GM18868 (cell line): ENCODE measurements around the gene CTIF.

Source experiments
- ATAC-seq: cut with Tn5 transposase; IDR thresholded peaks from one replicate; pipeline ENCODE4 v1.9.1; 2021; ENCODE audit warnings: mild to moderate bottlenecking, moderate library complexity; ENCODE audit not compliant: unreplicated experiment

The CTIF gene

DNA sequence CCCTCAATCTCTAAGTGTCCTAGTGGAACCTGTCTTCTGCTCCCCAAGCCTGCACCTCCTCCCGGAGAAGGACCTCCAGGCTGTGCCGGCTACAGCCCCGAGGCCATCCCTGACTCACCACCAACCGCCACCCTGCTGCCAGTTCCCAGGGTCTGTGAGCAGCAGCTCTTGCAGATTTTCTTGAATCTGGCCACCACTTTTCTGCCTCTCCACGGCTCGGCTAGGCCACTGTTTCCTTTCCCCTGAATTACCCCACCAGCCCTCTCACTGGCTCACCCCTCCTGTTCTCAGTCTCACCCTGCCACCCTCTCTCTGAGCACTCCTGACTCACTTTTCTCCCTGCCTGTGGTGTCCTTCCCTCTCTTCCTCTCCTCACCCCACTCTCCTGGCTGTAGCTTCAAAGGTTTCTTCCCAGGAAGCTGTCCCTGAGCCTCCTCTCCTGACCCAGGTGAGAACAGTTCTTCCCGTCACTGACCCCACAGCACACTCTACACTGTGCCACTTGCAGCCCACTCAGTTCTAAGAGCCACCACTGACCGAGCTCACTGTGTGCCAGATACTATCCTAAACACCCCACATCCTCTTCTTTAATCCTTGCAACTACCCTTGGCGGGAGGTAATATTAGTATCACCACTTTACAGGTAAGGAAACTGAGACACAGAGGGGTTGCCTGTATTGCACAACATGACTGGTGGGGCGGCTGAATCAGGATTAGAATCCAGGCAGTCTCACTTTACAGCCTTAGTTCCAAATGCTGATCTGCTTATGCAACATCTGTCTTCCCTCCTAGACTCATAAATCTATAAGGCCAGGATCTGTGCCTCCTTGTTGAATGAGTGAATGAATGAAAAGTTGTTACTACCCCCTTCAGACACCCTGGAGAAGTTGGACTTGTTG is 300.3 kb downstream of the CTIF start:
- ATAC-seq, result no peak

DNA sequence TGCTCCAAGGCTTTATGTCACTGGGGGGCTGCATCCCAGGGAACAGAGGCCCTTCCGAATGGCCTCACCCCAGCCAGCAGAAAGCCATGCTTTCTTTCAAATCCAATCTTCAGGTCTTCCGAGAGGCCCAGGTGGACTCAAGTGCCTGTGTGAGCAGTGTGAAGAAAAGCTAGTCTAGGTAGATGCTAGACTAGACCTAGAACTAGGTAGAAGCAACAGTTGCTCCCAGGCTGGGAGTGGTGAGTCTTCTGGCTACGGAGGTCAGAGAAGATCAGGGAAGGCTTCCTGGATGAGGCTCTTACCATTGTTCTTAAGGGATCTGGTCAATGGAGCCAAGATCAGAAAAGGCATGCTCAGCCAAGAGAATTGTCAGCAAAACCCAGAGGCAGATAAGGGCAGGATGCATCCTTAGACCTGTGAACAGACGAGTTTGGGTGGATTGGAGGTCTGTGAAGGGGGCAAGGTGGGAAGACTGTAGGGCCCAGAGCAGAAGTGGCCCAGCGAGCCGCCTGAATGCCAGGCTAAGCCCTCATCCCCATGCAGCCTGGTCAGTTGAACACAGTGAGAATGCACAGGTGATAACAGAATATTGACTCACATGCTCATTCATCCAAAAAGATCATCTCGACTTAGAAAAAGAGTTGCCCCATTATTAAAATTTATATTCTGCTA is 301.1 kb downstream of the CTIF start:
- ATAC-seq, result no peak

DNA sequence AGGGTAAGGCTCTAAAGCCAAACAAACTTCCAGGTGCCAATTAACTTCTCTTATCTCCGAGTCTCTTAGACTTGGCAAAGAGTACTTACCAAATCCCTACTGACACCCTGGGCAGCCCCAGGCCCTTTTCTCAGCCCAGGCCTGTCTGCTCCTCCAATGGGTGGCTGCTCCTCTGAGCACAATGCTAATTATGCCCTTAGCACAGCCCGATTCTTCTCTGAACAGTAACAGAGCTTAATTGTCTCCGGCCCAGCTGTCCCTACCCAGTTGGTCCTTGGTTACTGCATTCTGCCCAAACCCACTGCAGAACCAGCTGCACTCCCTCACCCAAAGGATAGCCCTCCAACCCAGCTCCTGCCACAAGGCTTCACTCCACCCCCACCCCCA is 301.7 kb downstream of the CTIF start:
- no peak for ATAC-seq

DNA sequence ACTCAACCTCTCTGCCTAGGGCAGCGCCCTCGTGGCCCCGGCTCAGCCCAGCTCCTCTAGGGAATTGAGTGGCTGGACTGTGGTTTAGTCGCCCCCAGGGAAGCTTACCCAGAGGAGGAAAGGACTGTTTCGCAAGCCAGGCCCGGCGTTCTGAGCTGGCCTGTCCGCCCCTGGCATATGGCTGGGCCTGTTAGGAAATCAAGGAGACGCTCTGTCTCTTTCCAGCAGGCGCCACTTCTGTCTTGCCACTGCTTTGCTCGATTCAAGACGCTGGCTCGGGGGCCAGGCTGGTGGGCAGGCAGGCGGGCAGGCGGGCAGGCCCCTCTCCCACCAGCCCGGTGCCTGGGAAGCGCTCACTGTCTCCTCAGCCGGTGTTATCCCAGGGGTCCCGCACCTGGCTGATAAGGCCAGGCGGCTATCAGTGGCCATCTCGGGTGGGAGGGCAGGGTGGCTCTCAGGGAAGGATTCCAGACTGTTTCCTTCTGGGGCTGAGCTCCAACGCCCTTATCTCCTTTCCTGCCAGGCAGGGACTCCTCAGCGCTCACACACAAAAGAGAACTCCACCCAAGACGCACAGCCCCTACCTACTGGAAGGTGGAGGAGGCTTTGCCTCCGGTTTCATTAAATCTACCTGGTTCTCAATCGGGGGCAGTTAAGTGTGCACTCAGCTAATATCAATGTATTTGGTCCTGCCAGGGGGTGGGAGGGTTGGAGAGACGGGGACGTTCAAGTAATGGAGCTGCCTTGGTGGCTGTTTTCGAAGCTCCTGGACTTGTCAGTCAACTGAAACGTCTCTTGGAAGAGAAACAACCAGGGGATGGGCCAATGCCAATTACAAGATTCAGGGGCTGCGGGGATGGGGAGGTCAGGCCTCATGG is 302.8 kb downstream of the CTIF start:
- ATAC-seq, result no peak

DNA sequence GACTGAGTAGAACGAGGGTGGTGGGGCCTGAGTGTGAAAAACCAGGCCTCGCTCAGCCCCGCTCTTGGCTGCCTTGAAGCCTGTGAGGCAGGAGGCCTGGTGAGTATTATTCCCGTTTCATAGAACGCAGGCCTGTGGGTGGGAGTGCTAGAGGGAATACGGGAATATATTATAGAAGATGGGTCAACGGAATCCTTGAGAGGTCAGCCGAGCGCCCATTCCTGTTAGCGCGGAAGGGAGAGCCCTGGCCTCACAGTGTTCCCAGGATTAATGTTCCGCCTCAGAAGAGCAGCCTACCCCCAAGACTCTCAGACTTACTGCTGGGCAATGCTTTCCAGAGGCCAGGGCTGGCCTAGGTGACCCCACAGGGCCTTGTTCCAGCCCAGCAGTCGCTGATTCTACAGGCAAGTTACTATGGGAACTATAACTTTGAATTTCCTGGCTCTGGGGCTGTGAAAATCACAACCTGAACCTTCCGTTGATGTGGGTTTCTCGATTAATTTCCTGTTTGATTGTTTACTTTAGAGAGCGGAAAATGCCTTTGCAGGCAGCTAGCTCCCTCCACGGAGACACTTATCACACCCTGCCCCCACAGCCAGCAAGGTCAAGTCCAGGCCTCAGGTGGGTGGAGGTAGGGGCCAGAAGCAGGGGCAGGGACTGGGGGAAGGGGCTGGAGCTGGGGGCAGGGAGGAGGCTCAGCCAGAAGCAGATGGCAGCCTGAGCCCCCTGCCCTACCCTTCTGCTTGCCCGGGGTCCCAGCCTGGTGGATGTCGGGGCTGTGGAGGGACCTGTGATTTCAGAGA is 303.6 kb downstream of the CTIF start:
- no peak for ATAC-seq

DNA sequence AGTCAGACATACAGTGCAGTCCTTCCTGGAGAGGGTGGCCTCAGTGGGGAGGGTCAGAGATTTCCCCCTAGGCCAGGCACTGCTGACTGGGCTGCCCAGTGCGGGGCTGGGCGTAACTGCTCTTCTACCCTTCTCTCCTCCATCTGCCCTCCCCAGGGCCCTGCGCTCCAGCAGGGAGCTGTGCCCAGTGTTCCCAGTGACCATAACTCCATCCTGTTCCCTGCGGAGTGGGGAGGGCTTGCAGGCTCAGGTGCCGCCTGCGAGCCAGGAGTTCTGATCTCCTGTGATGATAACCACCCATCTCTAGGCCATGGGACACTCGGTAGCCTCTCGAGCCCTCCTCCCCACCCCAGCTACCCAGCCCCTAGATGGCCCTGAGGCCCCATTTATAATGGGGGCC is 304.3 kb downstream of the CTIF start:
- no peak for ATAC-seq

DNA sequence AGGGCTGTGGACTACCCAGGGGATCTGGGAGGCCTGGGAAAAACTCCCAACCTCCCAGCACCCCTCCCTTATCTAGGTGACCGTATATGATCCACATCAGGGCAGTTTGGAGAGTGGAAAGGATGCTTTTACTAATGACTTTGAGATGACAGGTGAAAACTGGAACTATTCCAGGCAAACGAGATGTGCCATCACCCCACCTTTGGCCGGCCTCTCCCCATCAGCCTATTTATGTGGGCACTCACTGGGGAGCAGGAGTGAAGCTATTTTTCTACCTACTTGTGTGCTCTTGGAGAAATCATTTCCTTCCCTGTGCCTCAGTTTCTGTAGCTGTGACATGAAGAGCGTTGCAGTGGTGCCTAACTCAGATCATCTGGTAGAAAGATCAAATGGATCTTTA is 304.8 kb downstream of the CTIF start:
- ATAC-seq, result no peak

DNA sequence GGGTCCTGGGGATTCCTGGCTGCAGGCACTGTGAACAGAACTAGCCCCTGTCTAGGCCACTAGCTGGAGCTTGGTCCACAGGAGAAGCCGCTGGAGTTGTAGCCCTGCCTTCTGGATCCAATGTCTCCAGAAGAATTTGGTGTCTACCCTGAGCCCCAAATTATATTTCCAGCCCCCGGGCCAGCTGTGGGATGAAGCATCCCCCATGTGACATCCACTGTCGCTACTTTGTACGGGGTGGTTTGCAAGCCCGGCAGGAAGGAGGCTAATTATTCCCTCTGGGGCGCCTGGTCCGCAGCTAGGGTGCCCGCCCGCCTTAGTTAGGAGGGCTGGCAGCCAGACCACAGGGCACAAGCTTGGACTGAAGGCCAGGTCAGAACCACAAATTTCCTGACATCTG is 305.4 kb downstream of the CTIF start:
- no peak for ATAC-seq

DNA sequence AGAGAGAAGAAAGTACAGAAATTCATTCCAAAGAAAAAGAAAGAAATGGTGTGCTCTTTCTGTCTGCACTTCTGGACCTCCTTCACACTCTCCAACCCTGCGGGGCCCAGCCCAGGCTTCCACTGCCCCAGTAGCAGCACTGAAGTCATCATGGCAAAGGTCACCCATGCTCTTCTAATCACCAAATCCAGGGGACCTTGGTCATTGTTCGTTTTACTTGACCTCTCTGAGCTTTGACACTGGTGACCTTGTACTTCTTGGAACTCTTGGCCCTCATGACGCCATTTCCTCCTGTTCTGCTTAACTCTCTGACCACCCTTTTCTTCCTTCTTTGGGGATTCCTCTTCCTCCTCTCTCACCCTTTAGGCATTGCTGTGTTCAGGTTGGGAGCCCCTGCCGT is 306.3 kb downstream of the CTIF start:
- no peak for ATAC-seq

DNA sequence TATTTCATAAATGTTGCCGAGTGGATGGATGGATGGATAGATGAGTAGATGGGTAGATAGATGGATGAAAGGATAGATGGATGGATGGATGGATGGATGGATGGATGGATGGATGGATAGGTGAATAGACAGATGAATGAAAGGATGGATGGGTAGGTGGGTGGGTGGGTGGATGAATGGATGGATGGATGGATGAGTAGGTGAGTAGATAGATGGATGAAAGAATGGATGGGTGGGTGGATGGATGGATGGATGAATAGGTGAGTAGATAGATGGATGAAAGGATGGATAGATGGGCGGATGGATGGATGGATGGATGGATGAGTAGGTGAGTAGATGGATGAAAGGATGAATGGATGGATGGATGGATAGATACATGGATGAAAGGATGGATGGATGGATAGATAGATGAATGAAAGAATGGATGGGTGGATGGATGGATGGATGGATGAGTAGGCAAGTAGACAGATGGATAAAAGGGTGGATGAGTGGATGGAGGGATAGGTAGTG is 307.6 kb downstream of the CTIF start:
- no peak for ATAC-seq

DNA sequence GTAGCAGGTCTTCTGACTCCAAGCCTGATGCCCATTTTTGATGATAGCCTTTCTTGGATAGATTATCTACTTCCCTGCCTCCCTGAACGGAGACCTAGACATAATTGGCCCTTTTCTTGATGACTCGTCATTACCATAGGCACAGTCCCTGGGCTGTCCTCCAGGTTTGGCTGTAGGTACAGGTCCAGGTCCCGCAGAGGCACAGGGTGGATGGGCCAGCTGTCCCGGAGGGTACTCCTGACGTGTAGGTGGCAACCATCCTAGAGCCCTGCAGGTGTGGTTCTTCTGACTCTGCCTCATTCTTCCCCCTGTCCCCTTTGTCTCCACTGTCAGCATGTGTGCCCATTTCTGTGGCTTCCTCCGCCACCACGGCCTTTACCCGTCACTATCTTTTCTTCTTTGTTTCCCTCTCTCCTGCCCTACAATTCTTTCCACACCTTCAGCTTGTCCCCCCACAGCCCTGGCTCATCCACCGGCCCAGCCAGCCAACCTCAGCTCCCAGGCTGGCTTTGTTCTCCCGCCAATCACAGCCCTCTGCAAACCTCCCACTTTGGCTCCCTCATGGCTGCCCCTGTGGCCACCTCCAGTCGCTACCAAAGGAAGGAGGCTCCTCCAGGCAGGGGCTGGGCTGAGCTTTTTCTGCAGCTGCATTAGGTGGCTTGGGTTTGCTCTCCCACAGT is 309.1 kb downstream of the CTIF start:
- ATAC-seq, result no peak

DNA sequence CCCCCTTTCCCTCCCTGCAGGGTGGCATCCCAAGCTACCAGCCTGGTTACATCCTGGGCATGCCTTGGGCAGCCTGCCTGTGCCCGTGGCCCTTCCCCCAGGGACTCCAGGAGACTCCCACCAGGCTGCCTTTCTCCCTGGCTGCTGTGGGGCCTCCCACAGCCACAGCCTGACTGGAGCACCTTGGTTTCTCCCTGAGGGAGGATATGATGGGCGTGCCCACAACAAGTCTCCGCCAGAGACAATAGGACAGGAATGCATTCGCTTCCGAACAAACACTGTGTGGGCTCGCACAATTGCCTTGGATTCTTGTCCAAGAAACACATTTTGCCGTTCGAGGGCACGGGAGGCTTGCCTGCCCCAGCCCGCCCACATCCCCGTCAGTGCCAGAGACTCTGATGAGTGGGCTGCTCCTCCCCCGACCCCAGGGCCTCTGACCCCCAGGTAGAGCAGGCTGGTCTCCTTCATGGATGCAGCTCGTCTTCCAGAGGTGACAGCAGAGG is 309.9 kb downstream of the CTIF start:
- ATAC-seq, result no peak

DNA sequence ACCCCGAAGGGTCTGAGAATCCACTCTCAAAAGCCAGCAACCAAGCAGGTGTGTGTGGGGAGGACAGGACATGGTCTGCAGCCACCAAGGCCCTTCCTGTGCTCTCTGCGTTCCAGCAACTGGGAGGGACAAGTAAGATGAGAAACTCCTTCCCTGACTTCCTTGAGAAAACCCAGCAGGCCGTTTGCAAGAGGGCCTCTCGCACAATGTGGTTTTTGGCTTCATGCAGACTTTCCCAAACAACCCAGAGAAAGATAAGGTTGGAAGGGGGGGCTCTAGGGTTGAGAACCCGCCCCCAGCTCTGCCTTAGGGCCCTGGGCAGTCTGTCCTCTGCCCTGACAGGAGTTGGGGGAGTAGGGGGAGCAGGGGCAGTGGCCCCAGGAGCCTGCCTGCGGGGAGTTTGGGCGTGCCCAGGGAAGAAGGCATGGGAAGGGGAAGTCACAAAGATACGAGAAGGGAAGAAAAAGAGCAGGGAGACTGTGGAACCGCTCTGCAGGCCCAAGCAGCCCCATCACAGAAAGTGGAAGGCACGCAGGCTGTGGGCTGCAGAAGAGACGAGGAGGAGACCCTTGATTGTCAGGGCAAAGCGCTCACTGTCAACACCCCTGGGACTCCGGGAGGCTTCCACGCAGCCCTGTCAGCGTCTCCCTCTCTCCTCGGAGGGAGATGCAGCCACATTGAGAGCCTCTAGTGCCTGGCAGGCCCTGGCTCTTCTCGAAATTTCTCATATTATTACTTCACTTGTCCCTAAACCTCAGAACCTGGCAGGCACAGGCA is 312.2 kb downstream of the CTIF start:
- no peak for ATAC-seq

DNA sequence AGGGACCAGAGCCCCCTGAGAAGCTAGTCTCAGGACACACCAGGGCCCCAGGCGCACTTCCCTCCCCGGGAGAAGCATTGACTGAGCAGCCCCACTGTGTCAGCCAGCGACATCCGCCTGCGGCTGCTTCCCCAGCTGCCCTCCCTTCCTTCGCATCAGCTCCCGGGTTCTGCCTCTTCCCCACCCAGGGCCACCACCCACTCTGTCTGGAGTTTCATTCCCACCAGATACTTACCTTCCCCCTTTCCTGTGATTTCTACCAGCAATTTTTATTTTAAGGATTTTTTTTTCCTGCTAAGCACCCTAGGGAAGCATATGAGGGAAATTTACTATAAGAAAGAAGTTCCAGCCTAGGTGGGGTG is 312.7 kb downstream of the CTIF start:
- ATAC-seq, result no peak

DNA sequence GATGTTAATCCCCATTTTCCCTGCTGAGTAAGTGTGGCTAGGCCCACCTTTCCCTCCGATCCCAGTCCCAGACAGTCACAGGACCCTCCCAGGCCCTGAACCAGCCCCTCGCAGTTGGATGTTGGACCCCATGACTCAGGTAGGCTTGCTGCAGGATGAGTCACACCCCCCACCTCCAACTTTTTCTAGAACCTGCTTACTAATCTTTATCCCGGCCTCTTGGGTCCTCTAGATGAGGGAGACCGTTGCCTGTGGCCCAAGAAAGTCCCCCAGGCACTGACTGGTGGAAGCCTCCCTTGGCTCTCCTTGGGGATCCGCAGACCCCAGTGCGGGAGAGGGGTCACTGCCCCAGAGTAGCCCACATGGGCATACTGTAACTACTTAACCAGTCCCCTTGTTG is 313.5 kb downstream of the CTIF start:
- no peak for ATAC-seq

DNA sequence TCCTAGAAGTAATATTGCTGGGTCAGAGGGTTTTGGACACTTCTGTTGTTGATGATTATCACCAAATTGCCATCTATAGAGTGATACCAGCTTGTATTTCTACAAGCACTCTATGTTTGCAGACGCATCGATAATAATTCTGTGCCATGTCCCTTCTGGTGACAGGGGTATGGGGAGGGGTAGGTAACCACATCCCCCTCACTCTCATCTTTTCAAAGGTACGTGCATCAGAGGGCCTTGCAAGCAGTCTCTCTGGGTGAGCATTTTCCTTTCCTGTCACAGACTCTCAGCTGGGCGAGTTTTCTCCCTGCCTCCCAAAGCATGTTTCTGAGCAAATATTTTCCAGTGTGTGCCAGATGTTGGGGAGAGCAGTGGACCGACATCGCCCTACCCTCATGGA is 314.0 kb downstream of the CTIF start:
- no peak for ATAC-seq

DNA sequence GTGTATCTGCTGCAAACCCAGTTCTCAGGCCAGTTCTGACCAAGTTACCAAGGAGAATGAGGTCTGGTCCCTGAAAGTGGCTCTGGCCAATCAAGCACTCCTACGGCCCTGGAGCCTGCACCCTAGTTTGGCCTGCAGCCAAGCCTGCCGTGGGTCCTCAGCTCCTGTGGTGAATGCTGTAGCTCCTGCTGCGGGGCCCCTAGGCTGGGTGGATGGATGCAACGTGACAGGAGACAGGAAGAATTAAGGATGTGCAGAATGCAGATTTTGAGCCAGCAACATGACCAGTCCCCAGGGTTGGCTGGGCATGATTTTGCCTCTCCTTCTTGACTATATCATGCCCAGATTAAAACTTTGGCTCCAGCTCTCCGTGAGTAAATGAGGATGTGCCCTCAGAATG is 314.8 kb downstream of the CTIF start:
- ATAC-seq, result no peak

DNA sequence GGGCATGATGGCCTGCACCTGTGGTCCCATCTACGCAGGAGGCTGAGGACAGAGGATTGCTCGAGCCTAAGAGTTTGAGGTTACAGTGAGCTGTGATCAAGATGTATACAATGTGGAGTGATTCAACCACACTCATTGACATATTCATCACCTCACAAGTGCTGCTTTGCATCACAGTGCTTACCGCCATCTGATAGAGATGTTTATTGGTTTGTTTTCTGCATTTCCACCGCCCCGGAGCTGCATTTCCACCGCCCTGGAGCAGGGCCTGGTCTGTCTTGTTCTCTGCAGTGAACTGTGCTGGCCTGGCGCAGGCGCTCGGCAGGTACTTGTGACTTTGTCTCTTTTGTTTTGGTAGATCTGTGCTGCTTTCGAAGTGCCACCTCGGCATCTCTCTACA is 315.9 kb downstream of the CTIF start:
- ATAC-seq, result no peak
